DMS79 (cell line): ENCODE data around the gene FNBP1.
"Not testable (repeated sequence)": the region's sequence is repeated elsewhere in the genome, so short reads cannot be mapped to it uniquely, and the experiment has no call there.

Experiments used
- DNase-seq: peaks from one replicate; lab custom pipeline; 2025; lab: John Stamatoyannopoulos, UW

FNBP1 gene

GRCh38 chr9:129953736-129954135, 89.3 kb downstream of the FNBP1 start:
- no peak for DNase-seq

- no peak for DNase-seq
These were observed 90.7 kb downstream of the FNBP1 start for GRCh38 chr9:129952337-129952736.

GRCh38 chr9:129949821-129950220, 93.2 kb downstream of the FNBP1 start:
- no peak for DNase-seq

- not testable (repeated sequence) for DNase-seq
These were observed 94.4 kb downstream of the FNBP1 start for GRCh38 chr9:129948626-129949025.

- DNase-seq = no peak
These were observed 96.6 kb downstream of the FNBP1 start for GRCh38 chr9:129946246-129946995.

DNA sequence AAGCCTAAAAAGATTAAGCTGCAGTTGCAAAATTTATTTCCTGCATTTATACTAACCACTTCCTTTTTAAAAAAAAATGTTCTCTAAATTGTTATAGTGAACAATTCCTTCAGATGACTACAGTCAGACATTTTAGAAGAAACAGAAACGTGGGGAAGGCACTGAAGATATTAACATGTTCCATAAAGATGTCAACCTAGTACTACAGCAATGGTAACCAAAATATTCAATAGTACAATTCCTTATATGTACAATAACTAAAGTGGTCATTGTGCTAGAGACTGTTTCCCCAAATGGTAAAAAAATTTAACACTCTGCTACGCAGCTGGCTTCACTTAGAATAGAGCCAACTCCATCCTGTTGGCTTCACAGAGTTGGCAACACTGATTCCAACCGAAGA, 97.7 kb downstream of the FNBP1 start:
- no peak for DNase-seq

GRCh38 chr9:129944506-129945116, 98.4 kb downstream of the FNBP1 start:
- DNase-seq = no peak

- DNase-seq = no peak
These were observed 103.6 kb downstream of the FNBP1 start for GRCh38 chr9:129939431-129939830.

- DNase-seq = no peak
These were observed 104.6 kb downstream of the FNBP1 start for GRCh38 chr9:129938291-129938979.

DNA sequence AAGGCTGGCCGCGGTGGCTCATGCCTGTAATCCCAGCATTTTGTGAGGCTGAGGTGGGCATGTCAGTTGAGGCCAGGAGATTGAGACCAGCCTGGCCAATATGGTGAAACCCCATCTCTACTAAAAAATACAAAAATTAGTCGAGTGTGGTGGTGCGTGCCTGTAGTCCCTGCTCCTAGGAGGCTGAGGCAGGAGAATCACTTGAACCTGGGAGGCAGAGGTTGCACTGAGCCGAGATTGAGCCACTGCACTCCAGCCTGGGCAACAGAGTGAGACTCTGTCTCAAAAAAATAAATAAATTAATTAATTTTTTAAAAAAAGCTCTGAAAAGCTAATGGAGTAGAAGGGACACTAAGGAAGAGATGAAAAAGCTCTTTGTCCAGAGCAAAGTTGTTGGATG, 105.1 kb downstream of the FNBP1 start:
- not testable (repeated sequence) for DNase-seq

DNA sequence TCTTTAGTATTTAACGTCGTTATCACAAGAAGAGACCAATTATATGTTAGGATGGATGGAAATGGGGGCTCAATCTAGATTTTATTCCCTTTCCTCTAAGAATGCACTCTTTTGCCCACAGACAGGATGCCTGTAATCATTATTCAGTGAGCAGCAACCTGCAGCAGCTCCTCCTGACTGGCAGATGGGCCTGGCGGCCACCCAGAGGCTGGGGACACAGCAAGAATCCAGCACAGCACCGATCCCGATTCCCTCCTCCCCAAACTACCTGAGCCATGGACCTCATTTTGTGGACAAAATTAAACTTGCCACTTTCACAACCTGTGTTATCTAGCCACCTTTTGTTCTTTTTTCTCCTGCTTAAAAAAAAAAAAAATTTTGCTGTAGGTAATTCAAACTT, 106.8 kb downstream of the FNBP1 start:
- no peak for DNase-seq

- DNase-seq = no peak
These were observed 108.2 kb downstream of the FNBP1 start for GRCh38 chr9:129934780-129935179.

GRCh38 chr9:129934041-129934591, 108.9 kb downstream of the FNBP1 start:
- no peak for DNase-seq

- DNase-seq = no peak
These were observed 109.6 kb downstream of the FNBP1 start for GRCh38 chr9:129933185-129934040.

- no peak for DNase-seq
These were observed 110.5 kb downstream of the FNBP1 start for GRCh38 chr9:129932303-129933151.

DNA sequence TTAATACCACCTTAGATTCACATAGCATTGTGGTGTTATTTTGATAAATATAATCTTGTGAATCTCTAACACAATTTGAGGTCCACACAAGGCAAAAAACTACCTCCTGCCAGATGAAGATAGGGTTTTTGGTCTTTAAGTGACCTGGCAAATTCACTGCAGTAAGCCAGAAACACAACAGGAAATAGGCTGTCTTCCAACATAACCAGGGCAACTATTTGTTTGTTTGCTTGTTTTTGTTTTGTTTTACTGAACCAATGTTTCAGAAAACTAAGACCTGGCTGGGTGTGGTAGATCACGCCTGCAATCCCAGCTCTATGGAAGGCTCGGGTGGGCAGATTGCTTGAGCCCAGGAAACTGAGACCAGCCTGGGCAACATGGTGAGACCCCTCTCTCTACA, 112.2 kb downstream of the FNBP1 start:
- no peak for DNase-seq

DNA sequence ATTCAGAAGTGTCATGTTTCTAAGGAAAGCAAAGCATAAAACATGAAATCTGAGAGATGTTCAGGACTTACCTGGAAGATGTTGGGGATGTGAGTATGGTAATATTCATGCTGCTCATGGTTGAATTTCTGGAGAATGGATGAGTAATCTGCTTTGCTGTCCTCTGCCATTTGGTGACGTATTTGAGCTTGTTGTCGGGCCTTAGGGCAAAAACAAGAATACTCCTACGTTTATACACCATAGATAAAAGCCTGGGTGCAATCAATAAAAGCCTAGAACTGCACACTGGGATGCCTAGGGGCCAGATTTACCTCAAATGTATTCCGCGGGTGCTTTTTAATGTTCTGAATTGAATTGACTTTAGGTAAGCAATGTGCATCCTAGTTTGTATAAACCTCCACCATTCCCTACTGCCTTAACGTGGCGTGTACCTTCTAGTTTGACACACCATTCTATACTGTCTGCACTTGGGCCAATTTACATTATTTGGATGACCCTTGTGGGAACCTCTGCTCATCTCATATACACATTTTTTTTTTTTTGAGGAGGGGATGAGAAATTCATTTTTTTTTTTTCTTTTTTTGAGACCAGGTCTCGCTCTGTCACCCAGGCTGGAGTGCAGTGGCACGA, 113.4 kb downstream of the FNBP1 start:
- DNase-seq = no peak

- DNase-seq = no peak
These were observed 119.4 kb downstream of the FNBP1 start for GRCh38 chr9:129923589-129923988.

DNA sequence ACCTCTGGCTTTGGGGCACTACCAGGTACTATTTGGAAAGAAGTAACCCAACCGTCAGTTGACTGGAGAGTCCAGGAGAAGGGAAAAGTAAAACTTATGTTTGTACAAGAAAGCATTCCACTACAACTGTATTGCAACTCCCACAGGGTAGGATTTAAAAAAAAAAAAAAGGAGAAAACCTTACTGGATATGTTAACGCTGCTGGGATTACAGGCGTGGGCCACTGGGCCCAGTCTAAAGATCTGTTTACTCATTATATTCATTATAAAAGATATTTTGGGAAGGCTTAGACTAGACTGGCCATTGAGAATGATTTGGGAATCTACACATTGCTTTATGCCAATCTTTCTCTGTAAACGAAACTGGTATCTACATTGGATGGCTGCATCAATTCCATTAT, 121.1 kb downstream of the FNBP1 start:
- no peak for DNase-seq

- no peak for DNase-seq
These were observed 123.1 kb downstream of the FNBP1 start for GRCh38 chr9:129919841-129920240.

DNA sequence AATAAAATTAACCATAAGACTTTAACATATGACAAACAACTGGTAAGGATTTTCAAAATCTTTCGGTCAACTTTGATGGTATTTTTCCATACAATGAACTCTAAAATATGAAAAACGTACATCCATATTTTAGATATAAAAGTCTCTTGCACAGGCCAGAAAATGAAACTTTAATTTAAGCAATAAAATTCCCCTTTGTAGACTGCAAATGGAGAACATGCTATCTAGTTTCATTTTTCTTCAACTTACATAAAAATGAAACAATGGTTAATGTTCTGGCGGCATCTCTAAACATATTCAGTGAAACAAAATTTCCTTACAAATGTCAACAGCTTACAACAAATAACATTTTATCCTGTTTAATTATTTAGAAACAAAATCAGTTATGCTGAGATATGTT, 123.7 kb downstream of the FNBP1 start:
- DNase-seq = no peak
